HG02678 (cell line): ENCODE measurements around the gene YOD1.

Experiments
- ATAC-seq: cut with Tn5 transposase; IDR thresholded peaks from one replicate; pipeline ENCODE4 v1.9.1; 2021; ENCODE audit warnings: mild to moderate bottlenecking, moderate library complexity; ENCODE audit not compliant: unreplicated experiment

YOD1 gene

DNA sequence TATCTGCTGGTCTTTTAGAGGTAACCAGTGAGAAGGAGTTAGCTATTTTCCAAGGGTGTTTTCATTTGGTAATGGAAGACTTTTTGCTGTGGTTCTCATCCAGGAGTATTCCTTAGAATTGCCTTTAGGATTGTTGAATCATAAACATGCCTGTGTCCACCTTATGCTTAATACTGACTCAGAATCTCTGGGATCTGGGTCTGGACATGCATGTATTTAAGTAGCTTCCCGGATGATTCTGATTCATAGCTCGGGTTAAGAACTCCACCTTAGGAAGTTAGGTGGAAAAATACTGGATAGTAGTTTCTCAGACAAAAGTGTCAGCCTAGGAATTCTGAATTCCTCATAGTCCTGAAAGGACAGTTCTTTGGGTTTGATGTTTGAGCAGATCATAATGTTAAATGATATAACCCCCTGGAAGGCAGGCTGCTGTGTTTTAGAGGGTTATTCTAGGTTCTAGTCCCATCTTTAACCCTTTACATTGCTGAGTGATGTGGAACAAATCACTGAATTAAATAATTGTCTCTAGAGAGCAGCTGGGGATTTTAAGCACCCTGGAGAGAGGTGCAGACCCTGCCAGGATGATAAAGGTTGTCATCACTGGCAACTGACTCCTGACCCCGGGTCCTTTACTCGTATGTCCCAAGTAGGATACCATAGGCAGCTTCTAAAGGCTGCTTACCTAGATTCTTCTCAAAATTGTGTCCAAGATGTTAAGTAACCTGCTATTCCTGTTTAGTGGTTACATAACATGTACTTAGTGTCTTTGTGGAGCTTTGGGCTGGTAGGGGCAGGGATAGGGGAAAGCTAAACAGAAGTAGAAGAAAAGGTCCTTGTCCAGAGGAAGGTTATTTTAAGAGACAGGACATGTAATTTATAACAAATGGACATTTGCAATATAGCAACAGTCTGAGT lies 23.2 kb upstream of the YOD1 start:
- no peak for ATAC-seq

- ATAC-seq, result no peak
Measured at GRCh38 chr1:207072233-207072632, 21.2 kb upstream of the YOD1 start.

- no peak for ATAC-seq
Measured at GRCh38 chr1:207071426-207071825, 20.4 kb upstream of the YOD1 start.

DNA sequence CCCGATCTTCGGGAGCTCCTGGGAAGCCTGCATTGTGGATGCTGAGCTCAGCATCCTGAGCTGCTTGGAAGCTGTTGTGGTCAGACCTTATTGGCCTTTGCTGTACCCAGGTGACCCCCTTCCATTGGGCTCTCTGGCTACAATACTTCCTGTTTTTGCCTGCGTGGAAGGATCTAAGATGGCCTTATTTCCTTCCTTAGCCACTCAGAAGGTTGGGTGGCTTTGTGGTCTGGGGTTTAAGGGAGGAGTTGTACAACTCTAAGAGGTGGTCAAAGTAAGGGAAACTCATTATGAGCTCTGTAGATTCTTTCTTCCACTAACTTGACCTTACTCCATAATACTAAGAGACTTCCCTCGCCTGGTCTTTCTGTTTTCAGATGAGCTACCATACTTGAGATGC lies 19.8 kb upstream of the YOD1 start:
- ATAC-seq, result no peak

GRCh38 chr1:207069858-207070506 lies 19.0 kb upstream of the YOD1 start:
- ATAC-seq, result no peak

DNA sequence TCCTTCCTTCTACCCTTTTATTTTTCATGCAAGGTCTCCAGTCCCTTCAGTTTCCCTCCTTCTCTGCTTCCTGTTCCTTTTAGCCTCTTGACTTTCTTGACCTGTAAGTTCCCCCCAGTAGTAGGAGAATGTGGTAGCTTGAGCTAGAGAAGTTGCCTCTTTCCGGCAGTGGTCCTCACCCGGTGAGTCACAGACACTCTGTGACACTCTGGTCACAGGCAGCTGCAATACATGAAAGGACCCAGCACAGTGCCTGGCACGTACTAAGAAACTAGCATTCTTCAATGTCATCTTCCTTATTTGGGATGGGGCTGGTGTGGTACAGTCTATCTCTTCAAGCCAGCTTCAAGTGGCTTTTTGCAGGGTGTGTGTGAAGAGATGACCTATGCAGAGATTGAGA lies 18.1 kb upstream of the YOD1 start:
- no peak for ATAC-seq

DNA sequence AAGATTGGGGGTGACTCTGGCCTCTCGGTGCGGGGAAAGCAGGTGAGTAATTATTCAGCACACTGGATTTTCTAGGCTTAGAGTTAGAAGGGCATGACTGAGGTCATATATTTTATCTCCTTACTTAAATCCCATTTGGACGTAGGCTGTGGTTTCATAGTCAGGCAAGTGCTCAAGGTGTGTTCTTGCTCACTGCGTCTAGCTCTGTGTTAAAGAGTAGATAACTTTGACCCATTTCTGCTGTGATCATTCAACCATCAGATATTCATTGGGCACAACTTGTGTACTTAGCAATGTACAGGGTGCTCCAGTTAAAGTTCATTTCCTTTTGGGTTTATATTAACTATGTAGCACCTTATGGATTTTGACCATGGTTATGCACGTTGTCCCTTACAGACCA lies 16.7 kb upstream of the YOD1 start:
- ATAC-seq, result no peak

- no peak for ATAC-seq
Measured at GRCh38 chr1:207067185-207067584, 16.2 kb upstream of the YOD1 start.

DNA sequence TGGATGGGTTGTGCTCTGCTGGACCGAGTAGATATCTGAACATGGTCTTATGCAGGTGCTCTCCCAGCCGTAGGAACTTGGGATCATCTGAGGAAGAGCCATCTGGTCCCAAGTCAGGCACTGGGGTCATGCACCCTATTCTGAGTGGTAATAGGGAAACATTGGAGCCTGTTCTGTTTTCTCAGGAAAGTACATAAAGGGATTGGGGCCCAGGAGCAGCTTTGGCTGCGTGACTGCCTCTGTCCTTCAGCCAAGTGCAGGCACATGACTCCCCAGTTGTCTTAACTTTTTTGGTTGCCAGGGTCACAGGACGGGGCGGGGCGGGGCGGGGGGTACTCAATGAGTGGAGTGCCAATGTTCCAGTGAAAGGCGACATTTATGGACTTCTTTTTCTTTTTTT lies 13.6 kb upstream of the YOD1 start:
- ATAC-seq, result no peak

DNA sequence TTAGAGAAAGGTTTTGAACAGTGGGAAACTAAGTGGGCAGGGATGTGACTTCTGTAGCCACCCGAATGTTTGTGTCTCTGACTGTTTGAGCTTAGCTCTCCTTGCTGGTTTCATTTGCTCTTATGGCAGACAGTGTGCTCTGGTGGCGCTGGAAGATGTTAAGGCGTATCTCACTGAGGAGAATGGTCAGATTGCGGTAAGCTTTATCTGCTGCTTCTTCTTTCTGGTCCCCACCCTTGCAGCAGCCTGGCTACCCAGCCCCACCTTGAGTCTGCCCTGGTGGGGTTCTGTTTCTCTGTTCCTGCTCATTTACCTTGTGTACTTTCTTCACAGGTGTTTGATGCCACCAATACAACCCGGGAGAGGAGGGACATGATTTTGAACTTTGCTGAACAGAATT lies 12.0 kb upstream of the YOD1 start:
- ATAC-seq, result no peak

DNA sequence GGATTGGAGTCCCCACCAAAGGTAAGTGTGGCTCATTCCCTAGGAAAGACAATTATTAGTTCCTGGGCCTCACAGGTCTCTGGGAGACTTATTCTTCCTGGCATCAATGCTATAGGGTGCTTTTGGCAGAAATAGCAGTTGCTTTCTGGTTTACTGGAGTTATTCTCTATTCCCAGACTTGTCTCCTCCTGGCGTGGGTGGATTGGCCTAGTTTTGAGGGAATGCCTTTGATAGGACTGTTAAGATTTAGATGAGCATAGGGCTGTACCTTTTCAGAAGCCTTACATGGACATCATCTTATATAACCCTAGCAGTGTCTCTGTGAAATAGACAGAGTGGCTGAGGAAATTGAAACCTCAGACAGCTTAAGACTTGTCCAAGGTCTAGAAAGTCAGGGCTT lies 11.1 kb upstream of the YOD1 start:
- ATAC-seq, result no peak

DNA sequence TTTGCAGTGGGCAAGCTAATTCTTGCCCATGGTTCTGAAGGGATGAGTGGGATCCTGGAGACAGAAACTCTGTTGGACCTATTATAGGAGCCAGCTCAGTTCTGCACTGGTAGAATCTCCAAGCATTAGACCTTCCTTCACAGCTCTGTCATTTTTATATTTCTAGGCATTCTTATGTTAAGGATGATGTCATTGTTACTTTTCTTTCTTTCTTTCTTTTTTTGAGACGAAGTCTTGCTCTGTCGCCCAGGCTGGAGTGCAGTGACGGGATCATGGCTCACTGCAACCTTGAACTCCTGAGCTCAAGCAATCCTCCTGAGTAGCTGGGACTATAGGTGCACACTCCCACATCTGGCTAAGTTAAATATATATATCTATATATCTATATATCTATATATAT lies 9.6 kb upstream of the YOD1 start:
- no peak for ATAC-seq

DNA sequence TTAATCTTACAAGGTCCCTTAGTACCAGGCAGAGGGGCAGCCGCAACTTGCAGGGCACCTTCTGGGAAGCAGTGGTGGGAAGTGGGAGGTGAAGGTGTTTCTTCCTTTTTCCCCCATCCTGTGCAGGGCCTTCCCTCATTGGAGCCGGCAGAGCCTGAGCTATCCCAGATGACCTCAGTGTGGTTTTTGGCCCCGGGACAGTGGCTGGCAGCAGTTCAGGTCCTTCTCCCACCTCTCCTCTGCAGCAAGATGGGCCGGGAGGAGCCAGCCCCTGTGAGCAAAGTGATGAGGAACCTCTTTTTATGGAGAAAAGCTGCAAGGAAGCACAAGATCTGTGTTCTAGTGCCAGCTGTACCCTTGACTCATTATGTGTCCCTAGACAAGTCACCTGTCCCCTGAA lies 8.9 kb upstream of the YOD1 start:
- ATAC-seq, result no peak

DNA sequence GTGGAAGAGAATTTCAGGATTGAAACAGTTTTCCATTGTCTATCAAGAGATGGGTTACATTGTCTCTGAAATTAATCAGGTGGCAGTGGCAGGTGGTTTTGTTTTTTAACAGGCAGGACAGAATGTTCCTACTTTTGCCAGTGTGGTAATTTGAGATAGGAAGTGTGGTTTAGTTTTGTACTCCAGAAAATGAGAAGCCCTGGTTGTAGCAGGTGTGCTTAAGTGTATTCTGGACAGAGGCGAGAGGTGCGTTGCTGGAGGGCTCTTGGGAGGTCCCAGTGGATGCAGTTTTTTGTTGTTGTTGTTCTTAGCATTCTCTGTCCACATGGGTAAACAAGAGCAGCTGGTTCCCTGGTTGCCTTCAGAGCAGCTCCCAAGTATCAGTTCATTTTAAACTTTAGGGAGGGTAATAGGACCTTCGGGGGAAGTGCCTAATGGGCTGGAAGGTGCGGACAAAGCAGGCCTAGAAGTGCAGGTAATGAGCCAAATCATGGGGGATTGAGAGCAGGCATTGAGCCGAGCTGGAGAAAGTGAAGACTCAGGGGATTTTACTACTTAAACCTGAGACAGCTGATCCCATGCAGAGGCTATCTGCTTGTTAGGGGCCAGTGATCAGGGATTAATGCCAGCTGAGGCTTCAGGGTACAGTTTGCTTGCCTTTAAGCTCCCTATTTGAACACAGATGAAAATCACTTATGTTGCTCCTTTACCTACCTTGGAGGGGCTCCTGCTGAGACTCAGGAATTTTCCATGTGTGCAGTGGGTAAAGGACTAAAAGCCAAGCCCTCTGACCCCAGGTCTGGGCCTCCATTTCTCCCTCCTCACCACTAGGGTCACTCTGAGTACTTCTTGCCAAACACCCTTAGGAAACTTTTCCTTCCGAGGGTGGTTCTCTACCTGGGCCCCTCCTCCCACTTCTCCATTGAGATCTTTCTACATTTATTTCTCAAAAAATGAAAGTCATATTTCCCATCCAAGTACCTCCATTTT lies 8.2 kb upstream of the YOD1 start:
- no peak for ATAC-seq

DNA sequence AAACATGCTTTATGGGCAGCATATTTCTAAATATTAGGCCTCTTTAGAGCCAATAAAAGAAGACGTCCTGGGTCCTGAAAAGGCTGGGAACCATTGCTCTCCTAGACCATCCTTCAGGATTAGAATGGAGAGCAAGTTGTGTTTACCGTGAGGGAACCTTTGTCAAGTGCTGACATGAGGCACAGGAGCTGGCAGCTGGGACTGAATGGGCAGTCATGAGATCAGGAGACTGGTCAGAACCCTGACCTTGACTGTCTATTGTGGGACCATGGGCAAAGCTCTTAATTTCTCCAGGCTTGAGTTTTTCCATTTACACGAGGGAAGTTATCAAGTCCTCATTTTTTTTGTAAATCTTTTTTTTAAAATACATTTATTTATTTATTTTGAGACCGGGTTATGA lies 7.2 kb upstream of the YOD1 start:
- no peak for ATAC-seq

- ATAC-seq, result no peak
Measured at GRCh38 chr1:207056673-207057072, 5.7 kb upstream of the YOD1 start.

DNA sequence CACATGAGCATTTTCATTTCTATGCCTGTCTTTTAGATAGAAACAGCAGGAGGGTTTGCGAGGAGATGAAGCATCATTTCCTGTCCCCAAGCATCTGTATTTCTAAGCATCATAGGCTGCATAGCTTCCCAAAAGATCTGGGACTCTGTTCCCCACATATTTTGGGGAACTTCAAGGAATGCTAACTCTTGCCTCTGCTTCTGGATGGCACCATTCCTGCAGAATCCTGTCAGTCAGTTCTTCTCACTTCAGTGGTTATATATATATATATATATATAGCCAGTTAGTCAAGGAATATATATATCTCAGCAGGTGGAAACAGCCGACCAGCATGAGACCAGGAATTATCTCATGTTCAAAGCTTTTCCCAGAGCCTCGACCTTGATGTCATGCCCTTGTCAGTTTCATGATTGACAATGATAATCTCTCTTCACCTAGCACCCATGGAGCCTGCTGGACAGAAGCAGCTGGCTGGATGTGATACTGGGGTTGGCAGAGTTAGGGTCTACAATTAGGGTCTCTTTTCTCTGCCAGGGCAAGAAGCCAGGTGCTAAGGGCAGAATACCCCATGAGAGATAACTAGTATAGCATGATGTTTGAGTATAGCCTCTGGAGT lies 4.5 kb upstream of the YOD1 start:
- ATAC-seq, result no peak

GRCh38 chr1:207054491-207054890 lies 3.5 kb upstream of the YOD1 start:
- ATAC-seq, result no peak

- peak; percentile 76 for ATAC-seq
Measured at GRCh38 chr1:207052911-207053769, 2.1 kb upstream of the YOD1 start, which contains the start of gene PFKFB2. PFKFB2 (plus strand) TSS chr1:207053275; CDS start chr1:207054718, 1,443 bp downstream.
